ENCODE data around the gene ARTN.

The ARTN gene

DNA sequence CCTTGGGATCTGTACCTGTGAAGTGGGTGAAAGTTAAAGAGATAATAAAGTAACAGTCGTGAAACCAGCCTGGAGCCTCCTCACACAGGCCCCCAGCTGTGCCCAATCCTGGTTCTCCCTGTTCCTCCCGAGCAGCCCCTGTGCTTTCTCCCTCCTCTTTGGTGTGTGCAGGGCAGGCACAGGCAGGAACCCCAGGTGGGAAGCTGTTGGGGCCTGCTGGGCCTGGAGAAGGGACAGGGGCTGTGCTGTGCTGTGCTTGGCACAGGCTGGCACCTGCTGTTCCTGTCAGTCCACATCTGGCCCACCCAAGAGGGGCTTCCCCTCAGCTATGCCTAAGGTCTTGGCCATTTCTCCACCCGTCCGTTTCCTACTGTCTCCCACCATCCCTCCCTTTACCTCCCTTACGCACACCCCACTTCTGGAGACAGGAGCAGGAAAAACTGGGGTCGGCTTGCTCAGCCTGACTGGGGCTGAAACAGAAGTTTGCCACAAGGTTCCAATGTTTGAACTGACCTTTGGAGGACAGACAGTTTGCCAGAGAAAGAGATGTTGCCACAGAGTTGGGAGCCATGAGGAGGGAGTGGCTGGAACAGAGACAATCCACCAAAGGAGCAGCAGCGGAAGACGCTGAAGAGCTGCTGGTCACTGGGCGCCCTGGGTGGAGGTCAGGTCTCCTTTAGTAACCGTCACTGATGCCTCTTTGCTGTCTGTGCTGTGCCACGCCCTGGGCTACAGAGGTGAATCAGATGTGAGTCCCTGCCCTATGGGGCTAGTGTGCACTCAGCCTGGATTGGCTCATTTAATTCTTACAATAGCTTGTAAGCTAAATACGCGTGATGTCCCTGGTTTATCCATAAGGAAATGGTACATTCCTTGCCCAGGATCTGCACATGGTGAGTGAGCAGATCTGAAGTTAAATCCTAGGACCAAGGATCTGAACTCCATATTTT, 18.8 kb upstream of the ARTN start:
- DNase-seq = no peak
- in situ Hi-C loops (cut with HindIII; ENCODE audit: low pct_ligation_motif_present, low pct_unique_long_range_greater_than_20kb, low sequenced_read_pairs) = no loop called here

DNA sequence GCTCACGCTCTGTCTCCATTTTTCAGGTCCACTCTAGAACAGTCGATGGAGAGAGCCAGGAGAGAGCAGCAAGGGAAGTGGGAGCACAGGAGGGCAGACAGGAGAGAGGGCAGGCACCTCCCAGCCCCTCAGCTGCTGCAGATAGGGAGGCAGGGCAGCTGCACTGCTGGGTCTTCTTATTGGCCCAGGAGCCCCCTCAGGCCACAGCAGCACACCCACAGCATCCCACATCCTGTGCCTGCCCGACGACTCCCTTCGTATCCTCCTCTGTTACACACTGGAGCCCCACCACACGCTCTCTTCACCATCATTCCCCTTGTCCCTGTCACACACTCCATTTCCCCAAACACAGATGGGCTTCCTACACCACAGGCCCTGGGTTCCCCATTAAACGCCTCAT, 13.7 kb upstream of the ARTN start:
- in situ Hi-C loops (cut with HindIII; ENCODE audit: low pct_ligation_motif_present, low pct_unique_long_range_greater_than_20kb, low sequenced_read_pairs) = no loop called here

DNA sequence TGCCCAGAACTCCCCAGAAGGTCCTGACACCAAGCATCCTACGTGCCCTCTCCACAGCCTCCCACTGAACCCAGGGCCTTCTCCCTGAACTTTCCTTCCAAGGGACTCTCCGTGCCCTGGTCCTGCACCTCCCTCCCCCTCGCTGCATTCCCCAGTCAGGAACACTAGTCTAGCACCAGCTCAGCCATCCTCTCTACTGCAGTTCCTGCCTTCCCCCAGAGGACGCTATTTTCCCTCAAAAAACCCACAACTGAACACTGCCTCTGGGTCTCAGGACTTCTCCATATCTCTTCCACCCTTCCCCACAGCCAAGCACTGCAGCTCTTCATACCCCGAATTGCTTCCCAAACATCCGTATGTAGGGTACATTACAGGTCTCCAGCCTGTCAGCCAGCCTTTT, 12.6 kb upstream of the ARTN start:
- DNase-seq = no peak
- in situ Hi-C loops (cut with HindIII; ENCODE audit: low pct_ligation_motif_present, low pct_unique_long_range_greater_than_20kb, low sequenced_read_pairs) = no loop called here

More for the DNA sequence above, 13.7 kb upstream of the ARTN start:
- no peak for DNase-seq

DNA sequence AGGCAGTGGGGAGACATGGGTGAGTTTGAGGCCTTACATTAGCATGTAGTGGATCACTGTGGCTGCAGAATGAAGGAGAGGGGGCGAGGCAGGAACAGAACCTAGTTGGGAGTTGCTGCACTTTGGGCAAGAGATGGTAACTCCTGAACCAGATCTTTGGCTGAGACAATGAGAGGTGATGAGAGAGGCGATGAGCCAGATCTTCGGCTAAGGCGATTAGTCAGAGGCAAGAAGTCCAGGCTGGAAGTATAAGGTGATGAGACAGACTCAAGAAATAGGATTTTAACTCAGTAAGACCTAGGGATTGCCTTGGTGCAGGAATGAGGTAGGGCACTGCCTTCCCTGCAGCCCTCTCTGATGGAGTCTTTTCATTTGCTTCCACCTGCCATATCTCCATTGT, 9.1 kb upstream of the ARTN start:
- no peak for DNase-seq
- in situ Hi-C loops (cut with HindIII; ENCODE audit: low pct_ligation_motif_present, low pct_unique_long_range_greater_than_20kb, low sequenced_read_pairs) = no loop called here

DNA sequence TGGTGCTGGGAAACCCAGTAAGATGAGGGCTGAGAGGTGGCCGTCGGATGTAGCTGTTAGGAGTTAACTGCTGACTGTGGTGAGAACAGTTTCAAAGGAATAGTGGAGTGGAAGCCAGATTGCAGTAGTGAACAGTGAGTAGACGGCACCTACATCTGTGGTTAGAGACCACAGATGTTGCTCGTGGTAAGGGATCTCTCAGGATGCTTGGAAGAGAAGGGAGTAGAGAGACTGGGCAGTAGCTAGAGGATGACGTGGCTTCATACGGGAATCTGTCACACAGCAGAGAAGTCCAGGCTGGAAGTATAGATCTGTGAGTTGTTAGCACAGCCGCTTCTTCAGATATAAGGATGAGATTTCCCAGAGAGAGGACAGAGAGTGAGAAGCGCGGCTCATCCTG, 7.8 kb upstream of the ARTN start:
- no peak for DNase-seq
- in situ Hi-C loops (cut with HindIII; ENCODE audit: low pct_ligation_motif_present, low pct_unique_long_range_greater_than_20kb, low sequenced_read_pairs) = loop anchor here (25.0 kb wide), 1 partner anchor 164 kb away; no protein-coding TSS in a partner anchor

DNA sequence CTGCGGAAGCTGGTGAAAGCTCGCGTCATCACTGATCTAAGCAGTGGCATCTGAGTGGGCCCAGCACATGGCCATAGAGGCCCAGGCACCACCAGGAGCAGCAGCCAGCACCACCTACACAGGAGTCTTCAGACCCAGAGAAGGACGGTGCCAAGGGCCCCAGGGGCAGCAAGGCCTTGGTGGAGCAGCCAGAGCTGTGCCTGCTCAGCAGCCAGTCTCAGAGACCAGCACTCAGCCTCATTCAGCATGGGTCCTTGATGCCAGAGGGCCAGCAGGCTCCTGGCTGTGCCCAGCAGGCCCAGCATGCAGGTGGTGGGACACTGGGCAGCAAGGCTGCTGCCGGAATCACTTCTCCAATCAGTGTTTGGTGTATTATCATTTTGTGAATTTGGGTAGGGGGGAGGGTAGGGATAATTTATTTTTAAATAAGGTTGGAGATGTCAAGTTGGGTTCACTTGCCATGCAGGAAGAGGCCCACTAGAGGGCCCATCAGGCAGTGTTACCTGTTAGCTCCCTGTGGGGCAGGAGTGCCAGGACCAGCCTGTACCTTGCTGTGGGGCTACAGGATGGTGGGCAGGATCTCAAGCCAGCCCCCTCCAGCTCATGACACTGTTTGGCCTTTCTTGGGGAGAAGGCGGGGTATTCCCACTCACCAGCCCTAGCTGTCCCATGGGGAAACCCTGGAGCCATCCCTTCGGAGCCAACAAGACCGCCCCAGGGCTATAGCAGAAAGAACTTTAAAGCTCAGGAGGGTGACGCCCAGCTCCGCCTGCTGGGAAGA, 3.2 kb upstream of the ARTN start:
- peak; percentile 19 for DNase-seq

DNA sequence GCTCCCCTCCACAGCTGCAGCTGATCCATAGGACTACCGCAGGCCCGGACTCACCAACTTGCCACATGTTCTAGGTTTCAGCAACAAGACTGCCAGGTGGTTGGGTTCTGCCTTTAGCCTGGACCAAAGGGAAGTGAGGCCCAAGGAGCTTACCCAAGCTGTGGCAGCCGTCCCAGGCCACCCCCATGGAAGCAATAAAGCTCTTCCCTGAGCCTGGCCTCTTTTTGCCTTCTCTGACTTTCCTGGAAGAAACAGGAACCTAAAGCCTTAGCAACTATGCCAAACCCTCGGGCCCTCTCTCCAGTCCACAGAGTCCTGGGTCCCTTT, 2.7 kb upstream of the ARTN start:
- no peak for DNase-seq
- in situ Hi-C loops (cut with HindIII; ENCODE audit: low pct_ligation_motif_present, low pct_unique_long_range_greater_than_20kb, low sequenced_read_pairs) = loop anchor here (25.0 kb wide), 1 partner anchor 169 kb away; no protein-coding TSS in a partner anchor

More for the DNA sequence above, 3.2 kb upstream of the ARTN start:
- in situ Hi-C loops (cut with HindIII; ENCODE audit: low pct_ligation_motif_present, low pct_unique_long_range_greater_than_20kb, low sequenced_read_pairs) = loop anchor here (25.0 kb wide), 1 partner anchor 168 kb away; no protein-coding TSS in a partner anchor

DNA sequence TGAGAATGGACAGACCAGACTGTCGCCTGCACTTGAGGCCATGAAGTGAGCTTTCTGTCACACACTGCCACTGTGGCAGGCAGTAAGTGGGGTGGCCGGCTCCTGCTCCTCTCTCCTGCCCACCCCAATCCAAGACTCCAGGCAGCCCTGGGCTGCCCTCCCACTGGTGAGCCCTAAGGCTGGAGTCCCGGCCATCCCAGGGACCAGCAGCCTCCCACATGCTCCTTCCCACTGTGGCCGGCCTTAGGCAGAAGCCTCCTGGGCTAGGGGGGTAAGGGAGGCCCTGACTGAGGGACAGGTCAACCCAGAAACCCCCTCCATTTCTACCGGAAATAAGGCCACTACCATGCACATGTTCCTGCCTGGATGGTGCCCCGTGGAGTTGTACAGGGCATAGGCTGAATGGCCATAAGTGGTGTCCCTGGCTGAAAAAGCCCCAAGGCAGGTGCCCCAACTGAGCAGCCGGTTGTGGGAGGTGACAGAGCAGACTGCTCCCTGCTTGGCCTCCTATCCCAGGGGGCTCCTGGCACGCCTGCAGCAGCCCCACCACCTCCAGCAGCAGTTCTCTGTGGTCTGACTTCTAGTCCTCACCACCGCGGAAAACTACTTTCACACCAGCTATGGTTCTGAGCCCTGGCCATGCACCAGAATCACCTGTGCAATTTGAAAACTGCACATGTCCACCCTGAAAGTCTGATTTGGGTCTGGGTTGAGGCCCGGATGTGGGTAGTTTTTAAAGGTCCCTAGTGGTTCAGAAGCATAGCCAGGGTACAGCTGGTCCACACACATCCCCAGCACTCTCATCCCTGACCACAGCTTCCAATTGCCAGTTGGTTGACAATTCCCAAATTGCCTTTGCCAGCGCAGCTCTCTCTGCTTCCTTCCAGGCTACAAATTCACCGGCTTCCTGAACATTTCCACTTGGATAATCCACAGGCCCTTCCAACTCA, 1.6 kb upstream of the ARTN start:
- in situ Hi-C loops (cut with HindIII; ENCODE audit: low pct_ligation_motif_present, low pct_unique_long_range_greater_than_20kb, low sequenced_read_pairs) = loop anchor here (25.0 kb wide), 1 partner anchor 170 kb away; no protein-coding TSS in a partner anchor
- no peak for DNase-seq

DNA sequence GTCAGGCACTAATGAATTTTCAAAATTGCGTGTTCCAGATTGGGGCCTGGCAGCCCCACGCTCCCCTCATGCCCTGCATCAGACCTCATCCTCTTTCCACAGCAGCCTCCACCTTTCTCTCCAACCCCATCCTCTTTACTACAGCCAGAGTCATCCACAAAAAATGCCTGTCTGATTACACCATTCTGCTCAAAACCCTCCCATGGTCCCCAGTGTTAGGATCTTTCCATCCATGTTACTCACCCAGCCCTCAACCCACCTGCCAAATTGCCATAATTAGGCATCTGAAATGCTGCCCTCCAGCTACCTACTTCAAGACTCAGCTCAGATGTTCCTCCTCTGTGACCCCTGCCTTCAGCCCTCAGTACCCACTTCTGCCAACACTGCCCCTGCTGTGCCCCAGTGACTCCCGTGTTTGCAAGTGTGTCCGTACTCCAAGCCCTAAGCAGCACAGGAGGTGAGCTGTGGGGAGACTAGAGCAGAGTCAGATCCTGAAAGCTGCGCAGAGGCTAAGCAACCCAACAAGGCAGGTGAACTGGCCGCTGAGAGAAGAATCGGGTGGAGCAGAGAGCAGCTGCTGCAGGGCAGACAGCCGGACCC, 715 bp upstream of the ARTN start:
- DNase-seq = peak; percentile 19
- in situ Hi-C loops (cut with HindIII; ENCODE audit: low pct_ligation_motif_present, low pct_unique_long_range_greater_than_20kb, low sequenced_read_pairs) = loop anchor here (25.0 kb wide), 1 partner anchor 171 kb away; no protein-coding TSS in a partner anchor

DNA sequence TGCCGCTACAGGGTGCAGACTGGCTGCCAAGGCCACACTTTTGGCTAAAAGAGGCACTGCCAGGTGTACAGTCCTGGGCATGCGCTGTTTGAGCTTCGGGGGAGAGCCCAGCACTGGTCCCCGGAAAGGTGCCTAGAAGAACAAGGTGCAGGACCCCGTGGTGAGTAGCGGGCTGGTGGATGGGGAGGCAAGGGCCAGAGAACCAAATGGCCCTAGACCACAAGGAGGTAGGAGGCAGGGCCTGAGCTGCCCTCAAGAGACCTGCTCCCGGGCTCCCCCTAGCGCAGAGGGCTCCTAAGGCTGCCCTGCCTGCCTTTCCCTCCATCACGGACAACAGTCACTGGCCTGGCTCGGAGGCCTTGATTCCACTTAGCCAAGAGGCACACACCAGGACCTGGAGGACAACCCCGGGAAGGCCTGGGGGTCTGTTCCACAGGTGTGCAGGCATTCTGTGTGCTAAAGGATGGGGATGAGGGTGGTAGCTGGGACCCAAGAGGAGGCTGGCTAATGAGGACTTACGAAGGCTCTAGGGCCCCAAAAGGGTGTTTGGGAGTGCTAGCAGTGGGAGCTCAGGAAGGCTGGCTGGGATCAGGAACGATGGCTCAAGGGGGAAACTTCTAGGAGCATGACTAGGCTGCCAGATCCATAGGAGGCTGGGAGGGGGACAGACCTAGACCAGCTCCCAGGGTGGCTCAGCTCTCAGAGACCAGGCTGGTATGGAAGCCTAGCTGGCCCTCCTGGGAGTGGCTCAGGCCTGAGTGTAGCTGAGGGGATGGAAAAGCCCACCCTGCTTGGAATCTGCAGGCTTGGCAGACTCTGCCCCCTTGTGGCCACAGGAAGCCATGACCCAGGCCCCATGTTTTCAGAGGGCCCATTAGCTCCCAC, 742 bp downstream of the ARTN start:
- in situ Hi-C loops (cut with HindIII; ENCODE audit: low pct_ligation_motif_present, low pct_unique_long_range_greater_than_20kb, low sequenced_read_pairs) = loop anchor here (25.0 kb wide), 1 partner anchor 172 kb away; no protein-coding TSS in a partner anchor
- peak; percentile 48 for DNase-seq

DNA sequence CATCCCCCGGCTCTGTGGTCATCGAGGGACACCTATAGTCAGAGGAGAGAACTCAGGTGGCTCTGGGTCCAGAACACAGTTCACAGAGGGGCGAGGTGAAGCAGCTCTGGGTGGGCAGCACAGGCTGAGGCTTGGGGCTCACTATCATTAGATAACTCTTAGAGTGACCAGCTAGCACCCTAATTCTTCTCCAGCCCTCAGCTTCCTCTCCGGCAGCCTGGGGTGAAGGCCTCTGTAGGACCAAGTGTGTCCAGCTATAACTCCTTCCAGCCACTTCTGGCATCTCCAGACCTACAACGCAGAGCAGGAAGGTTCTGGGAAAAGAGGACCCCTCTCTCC, 1.4 kb downstream of the ARTN start:
- DNase-seq = no peak
- in situ Hi-C loops (cut with HindIII; ENCODE audit: low pct_ligation_motif_present, low pct_unique_long_range_greater_than_20kb, low sequenced_read_pairs) = loop anchor here (25.0 kb wide), 1 partner anchor 173 kb away; no protein-coding TSS in a partner anchor

DNA sequence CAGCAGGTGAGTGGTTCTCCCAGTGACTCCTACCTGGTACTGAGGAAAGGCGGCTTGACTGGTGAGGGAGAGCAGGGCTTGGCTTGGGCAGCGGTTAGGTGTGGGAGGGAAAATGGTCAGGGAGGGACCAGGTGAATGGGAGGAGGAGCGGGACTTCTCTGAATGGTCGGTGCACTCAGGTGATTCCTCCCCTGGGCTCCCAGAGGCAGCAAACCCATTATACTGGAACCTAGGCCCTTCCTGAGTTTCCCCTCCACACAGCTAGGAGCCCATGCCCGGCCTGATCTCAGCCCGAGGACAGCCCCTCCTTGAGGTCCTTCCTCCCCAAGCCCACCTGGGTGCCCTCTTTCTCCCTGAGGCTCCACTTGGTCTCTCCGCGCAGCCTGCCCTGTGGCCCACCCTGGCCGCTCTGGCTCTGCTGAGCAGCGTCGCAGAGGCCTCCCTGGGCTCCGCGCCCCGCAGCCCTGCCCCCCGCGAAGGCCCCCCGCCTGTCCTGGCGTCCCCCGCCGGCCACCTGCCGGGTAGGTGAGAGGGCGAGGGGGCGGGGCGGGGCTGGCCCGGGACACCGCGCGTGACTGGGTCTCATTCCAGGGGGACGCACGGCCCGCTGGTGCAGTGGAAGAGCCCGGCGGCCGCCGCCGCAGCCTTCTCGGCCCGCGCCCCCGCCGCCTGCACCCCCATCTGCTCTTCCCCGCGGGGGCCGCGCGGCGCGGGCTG, 2.3 kb downstream of the ARTN start:
- DNase-seq = no peak
- in situ Hi-C loops (cut with HindIII; ENCODE audit: low pct_ligation_motif_present, low pct_unique_long_range_greater_than_20kb, low sequenced_read_pairs) = loop anchor here (25.0 kb wide), 1 partner anchor 174 kb away; no protein-coding TSS in a partner anchor

DNA sequence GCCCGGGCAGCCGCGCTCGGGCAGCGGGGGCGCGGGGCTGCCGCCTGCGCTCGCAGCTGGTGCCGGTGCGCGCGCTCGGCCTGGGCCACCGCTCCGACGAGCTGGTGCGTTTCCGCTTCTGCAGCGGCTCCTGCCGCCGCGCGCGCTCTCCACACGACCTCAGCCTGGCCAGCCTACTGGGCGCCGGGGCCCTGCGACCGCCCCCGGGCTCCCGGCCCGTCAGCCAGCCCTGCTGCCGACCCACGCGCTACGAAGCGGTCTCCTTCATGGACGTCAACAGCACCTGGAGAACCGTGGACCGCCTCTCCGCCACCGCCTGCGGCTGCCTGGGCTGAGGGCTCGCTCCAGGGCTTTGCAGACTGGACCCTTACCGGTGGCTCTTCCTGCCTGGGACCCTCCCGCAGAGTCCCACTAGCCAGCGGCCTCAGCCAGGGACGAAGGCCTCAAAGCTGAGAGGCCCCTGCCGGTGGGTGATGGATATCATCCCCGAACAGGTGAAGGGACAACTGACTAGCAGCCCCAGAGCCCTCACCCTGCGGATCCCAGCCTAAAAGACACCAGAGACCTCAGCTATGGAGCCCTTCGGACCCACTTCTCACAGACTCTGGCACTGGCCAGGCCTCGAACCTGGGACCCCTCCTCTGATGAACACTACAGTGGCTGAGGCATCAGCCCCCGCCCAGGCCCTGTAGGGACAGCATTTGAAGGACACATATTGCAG, 3.0 kb downstream of the ARTN start:
- peak; percentile 53 for DNase-seq

DNA sequence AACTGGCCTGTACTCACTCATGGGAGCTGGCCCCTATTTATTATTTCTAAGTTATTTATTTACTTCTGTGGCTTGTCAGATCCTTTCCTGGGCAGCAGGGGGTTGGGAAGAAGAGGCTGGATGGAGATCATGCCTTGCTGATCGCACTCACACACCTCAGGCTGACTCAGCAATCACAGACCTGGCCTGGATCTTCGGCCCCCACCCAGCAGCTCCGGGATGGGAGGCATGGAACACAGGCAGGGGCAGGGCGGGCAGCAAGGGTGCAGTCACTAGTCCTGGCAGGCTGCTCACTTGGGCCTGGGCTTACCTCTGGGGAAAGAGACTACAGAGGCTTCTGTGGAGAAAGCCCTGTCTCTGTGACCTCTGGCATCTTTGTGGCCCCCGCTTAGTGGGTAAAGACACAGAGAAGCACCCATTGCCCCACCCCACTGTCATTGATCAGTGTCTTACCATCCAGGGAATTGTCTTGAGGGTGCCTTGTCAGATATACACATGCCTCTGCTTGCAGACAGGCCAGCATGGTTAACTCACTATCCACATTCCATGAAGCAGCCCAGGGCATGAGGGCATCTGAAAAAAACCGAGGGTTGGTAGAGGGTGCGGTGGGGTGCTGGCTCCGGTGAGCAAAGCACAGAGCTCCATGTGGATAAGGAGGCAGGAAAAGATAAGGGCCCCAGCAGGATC, 3.7 kb downstream of the ARTN start:
- DNase-seq = peak; percentile 79
- in situ Hi-C loops (cut with HindIII; ENCODE audit: low pct_ligation_motif_present, low pct_unique_long_range_greater_than_20kb, low sequenced_read_pairs) = loop anchor here (25.0 kb wide), 1 partner anchor 175 kb away; no protein-coding TSS in a partner anchor

More for the DNA sequence above, 3.0 kb downstream of the ARTN start:
- in situ Hi-C loops (cut with HindIII; ENCODE audit: low pct_ligation_motif_present, low pct_unique_long_range_greater_than_20kb, low sequenced_read_pairs) = loop anchor here (25.0 kb wide), 1 partner anchor 174 kb away; no protein-coding TSS in a partner anchor

DNA sequence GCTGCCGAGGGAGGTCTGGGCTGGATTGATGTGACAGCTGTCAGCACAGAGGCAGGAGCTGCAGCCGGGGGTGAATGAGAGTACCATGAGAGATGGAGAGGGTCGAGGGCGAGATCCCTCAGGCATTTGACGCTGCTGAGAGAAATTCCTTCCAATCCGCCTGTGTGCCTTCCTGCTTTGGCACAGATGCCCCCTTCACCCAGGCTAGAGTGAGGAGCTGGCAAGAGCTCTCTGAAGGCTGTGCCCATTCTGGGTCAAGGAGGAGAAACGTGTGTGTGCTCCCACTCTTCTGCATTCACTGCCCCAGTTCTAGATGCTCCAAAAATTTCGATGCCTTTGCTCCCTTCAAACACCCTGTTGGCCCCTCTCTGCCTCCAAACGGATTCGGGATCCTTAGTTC, 4.8 kb downstream of the ARTN start:
- no peak for DNase-seq

More for the DNA sequence above, 4.8 kb downstream of the ARTN start:
- in situ Hi-C loops (cut with HindIII; ENCODE audit: low pct_ligation_motif_present, low pct_unique_long_range_greater_than_20kb, low sequenced_read_pairs) = loop anchor here (25.0 kb wide), 1 partner anchor 176 kb away; no protein-coding TSS in a partner anchor

Data from ACHN (cell line).